ENCODE results near the gene PXK.
"Not testable (repeated sequence)": the region's sequence is repeated elsewhere in the genome, so short reads cannot be mapped to it uniquely, and the experiment has no call there.

PXK gene

GRCh38 chr3:58332575-58333188 is at the start of gene PXK:
PXK (plus strand) TSS chr3:58332892; CDS start chr3:58332989, 97 bp downstream.
- DNase-seq (ENCODE audit: low read depth in 2 of 3, low spot score in 2 of 3): peak; percentile 47 to 63 (median 58)

GRCh38 chr3:58285334-58285733 is 47.4 kb upstream of the PXK start:
- DNase-seq (ENCODE audit: low read depth in 2 of 3, low spot score in 2 of 3): no peak

- DNase-seq (ENCODE audit: low read depth in 2 of 3, low spot score in 2 of 3): no peak
These were observed 45.3 kb upstream of the PXK start for GRCh38 chr3:58287354-58287753.

GRCh38 chr3:58288011-58288728 is 44.5 kb upstream of the PXK start:
- no peak for DNase-seq (ENCODE audit: low read depth in 2 of 3, low spot score in 2 of 3)

- not testable (repeated sequence) for DNase-seq (ENCODE audit: low read depth in 2 of 3, low spot score in 2 of 3)
These were observed 43.6 kb upstream of the PXK start for GRCh38 chr3:58288964-58289613.

GRCh38 chr3:58290446-58290845 is 42.2 kb upstream of the PXK start:
- not testable (repeated sequence) for DNase-seq (ENCODE audit: low read depth in 2 of 3, low spot score in 2 of 3)

- DNase-seq (ENCODE audit: low read depth in 2 of 3, low spot score in 2 of 3): no peak
These were observed 40.9 kb upstream of the PXK start for GRCh38 chr3:58291671-58292338.

- no peak for DNase-seq (ENCODE audit: low read depth in 2 of 3, low spot score in 2 of 3)
These were observed 39.8 kb upstream of the PXK start for GRCh38 chr3:58292866-58293265.

GRCh38 chr3:58293516-58293915 is 39.2 kb upstream of the PXK start:
- DNase-seq (ENCODE audit: low read depth in 2 of 3, low spot score in 2 of 3): no peak

- DNase-seq (ENCODE audit: low read depth in 2 of 3, low spot score in 2 of 3): no peak
These were observed 36.4 kb upstream of the PXK start for GRCh38 chr3:58296269-58296668.

- no peak for DNase-seq (ENCODE audit: low read depth in 2 of 3, low spot score in 2 of 3)
These were observed 35.8 kb upstream of the PXK start for GRCh38 chr3:58296843-58297242.

- DNase-seq (ENCODE audit: low read depth in 2 of 3, low spot score in 2 of 3): no peak
These were observed 34.5 kb upstream of the PXK start for GRCh38 chr3:58298190-58298589.

GRCh38 chr3:58299075-58299474 is 33.6 kb upstream of the PXK start:
- DNase-seq (ENCODE audit: low read depth in 2 of 3, low spot score in 2 of 3): no peak

GRCh38 chr3:58299839-58300516 is 32.7 kb upstream of the PXK start:
- DNase-seq (ENCODE audit: low read depth in 2 of 3, low spot score in 2 of 3): no peak

GRCh38 chr3:58305882-58306711 is 26.6 kb upstream of the PXK start, which contains the start of the genes HTD2 and RPP14:
HTD2 (plus strand) TSS chr3:58306520; CDS start chr3:58317614, 11,094 bp downstream.
RPP14 (plus strand) TSS chr3:58306245; CDS start chr3:58310330, 4,085 bp downstream.
- DNase-seq (ENCODE audit: low read depth in 2 of 3, low spot score in 2 of 3): peak; percentile 96 to 99 (median 98)

GRCh38 chr3:58307639-58308215 is 25.0 kb upstream of the PXK start:
- no peak for DNase-seq (ENCODE audit: low read depth in 2 of 3, low spot score in 2 of 3)

- no peak for DNase-seq (ENCODE audit: low read depth in 2 of 3, low spot score in 2 of 3)
These were observed 24.0 kb upstream of the PXK start for GRCh38 chr3:58308728-58309127.

GRCh38 chr3:58317811-58318210 is 14.9 kb upstream of the PXK start:
- no peak for DNase-seq (ENCODE audit: low read depth in 2 of 3, low spot score in 2 of 3)

GRCh38 chr3:58321791-58322190 is 10.9 kb upstream of the PXK start:
- no peak for DNase-seq (ENCODE audit: low read depth in 2 of 3, low spot score in 2 of 3)

GRCh38 chr3:58322793-58323192 is 9.9 kb upstream of the PXK start:
- DNase-seq (ENCODE audit: low read depth in 2 of 3, low spot score in 2 of 3): no peak

All from activated CD8-positive, alpha-beta memory T cell treated with anti-CD3 and anti-CD28 coated beads for 48 hours (primary cell).